Hepatocyte (in vitro differentiated cells): ENCODE measurements around the gene CHCHD6. TPM values are rescaled to one million over a fixed set of nuclear protein-coding genes. Genes with fewer than 3 reads are reported as not detected.

ENCODE experiments used
- DNase-seq: peaks from one replicate; pipeline ENCODE4 v3.0.0-alpha.2; 2016; ENCODE audit warnings: low spot score
- H2AFZ ChIP-seq: fragments of 200-600 bp; sonication (generic); 2 replicates; pipeline ENCODE4 v1.6.0; 2016; ENCODE audit warnings: antibody characterized with exemption, mild to moderate bottlenecking
- H3K27ac ChIP-seq: fragments of 200-600 bp; sonication (generic); 2 replicates; pipeline ENCODE4 v1.5.1; 2016; ENCODE audit warnings: mild to moderate bottlenecking
- H3K27me3 ChIP-seq: fragments of 200-600 bp; sonication (generic); 2 replicates; pipeline ENCODE4 v1.6.1; 2016
- H3K36me3 ChIP-seq: fragments of 200-600 bp; sonication (generic); replicated peaks from 2 replicates; pipeline ENCODE4 v1.5.1; 2016; ENCODE audit warnings: low read depth; ENCODE audit not compliant: insufficient read depth
- H3K4me1 ChIP-seq: fragments of 200-600 bp; sonication (generic); 2 replicates; pipeline ENCODE4 v1.5.1; 2016; ENCODE audit warnings: mild to moderate bottlenecking, moderate library complexity; ENCODE audit not compliant: insufficient read depth
- H3K4me2 ChIP-seq: fragments of 200-600 bp; sonication (generic); 2 replicates; pipeline ENCODE4 v1.6.0; 2016
- H3K4me3 ChIP-seq: fragments of 200-600 bp; sonication (generic); 2 replicates; pipeline ENCODE4 v1.5.1; 2016; ENCODE audit warnings: mild to moderate bottlenecking
- H3K79me2 ChIP-seq: fragments of 200-600 bp; sonication (generic); 2 replicates; pipeline ENCODE4 v1.6.0; 2017; ENCODE audit warnings: mild to moderate bottlenecking
- H3K9me2 ChIP-seq: fragments of 200-600 bp; sonication (generic); replicated peaks from 2 replicates; pipeline ENCODE4 v1.6.0; 2017; ENCODE audit warnings: mild to moderate bottlenecking; ENCODE audit not compliant: insufficient read depth
- H3K9me3 ChIP-seq: fragments of 200-600 bp; sonication (generic); 2 replicates; pipeline ENCODE4 v1.5.1; 2016; ENCODE audit warnings: low read depth, mild to moderate bottlenecking
- H4K20me1 ChIP-seq: fragments of 200-600 bp; sonication (generic); 2 replicates; pipeline ENCODE4 v1.6.0; 2016; ENCODE audit warnings: mild to moderate bottlenecking; ENCODE audit not compliant: insufficient read depth, poor library complexity, severe bottlenecking
- CTCF ChIP-seq: fragments of 200-600 bp; sonication (generic); IDR thresholded peaks from 2 replicates; pipeline ENCODE4 v1.5.1; 2016; ENCODE audit warnings: antibody characterized with exemption, mild to moderate bottlenecking; ENCODE audit not compliant: poor library complexity
- EZH2 ChIP-seq: fragments of 200-600 bp; sonication (generic); IDR thresholded peaks from 2 replicates; pipeline ENCODE4 v1.6.1; 2016; ENCODE audit warnings: antibody characterized with exemption, mild to moderate bottlenecking, borderline replicate concordance
- EZH2phosphoT487 ChIP-seq: fragments of 200-600 bp; sonication (generic); IDR thresholded peaks from one replicate; pipeline ENCODE4 v1.6.1; 2018; ENCODE audit warnings: antibody characterized with exemption, mild to moderate bottlenecking, low read depth, moderate library complexity; ENCODE audit not compliant: unreplicated experiment, severe bottlenecking
- WGBS: methylation state at CpG from one replicate; pipeline ENCODE4 v1.1.6; 2016; ENCODE audit warnings: low lambda C conversion rate; ENCODE audit errors: missing lambda C conversion rate; 5-methylcytosine and 5-hydroxymethylcytosine counted together
- polyA plus RNA-seq: library from polyadenylated mRNA; unstranded; fragments of >200 nt; fragmentation: Nextera tagmentation; extraction: Ambion mirVana; gene quantifications from 2 replicates; pipeline ENCODE4 v1.2.1, GENCODE V29; 2016
- total RNA-seq: library from RNA; depleted of rRNA; stranded (reverse); fragments of >200 nt; gene quantifications from 2 replicates; pipeline ENCODE4 v1.2.3, GENCODE V29; 2014

Gene CHCHD6
- total and polyA plus RNA-seq, 2 experiments from 2014 or later = 13.8 to 19.7 TPM

DNA sequence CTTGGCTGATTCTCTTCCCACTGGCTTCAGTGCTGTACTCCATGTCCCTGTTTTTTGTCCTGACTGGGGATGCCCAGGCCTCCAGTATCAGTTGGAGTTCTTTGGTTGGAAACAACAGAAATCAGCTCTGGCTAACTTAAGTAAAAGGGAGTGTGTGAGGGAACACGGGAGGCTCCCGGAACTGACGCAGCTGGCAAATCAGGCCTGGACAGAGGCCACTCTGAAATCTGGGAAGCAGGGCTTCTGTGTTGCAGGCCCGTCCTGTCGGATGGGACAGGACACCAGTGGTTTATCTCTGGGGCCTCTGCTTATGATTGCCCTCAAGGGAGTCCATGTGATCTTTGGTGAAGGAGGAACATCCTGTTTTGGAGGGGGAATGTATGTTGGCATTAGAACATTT, 124.3 kb downstream of the CHCHD6 start:
- WGBS = 95% methylated on average over 5 of the region's 5 CpGs
- no peak overlapping the region for H3K27ac ChIP-seq
- H3K79me2 ChIP-seq = no peaks in the 10 kb centered on the region
- no peak overlapping the region for H3K4me2 ChIP-seq
- no peaks in the 10 kb centered on the region for H3K9me2 ChIP-seq
- H2AFZ ChIP-seq = no peak overlapping the region
- H3K9me3 ChIP-seq = no peaks in the 10 kb centered on the region
- no peaks in the 10 kb centered on the region for H3K4me1 ChIP-seq
- no peaks in the 10 kb centered on the region for H3K36me3 ChIP-seq
- TF ChIP-seq EZH2phosphoT487 (no peak), CTCF (no peak), EZH2 (no peak)
- no peaks in the 10 kb centered on the region for H3K27me3 ChIP-seq
- H3K4me3 ChIP-seq = no peak overlapping the region
- H4K20me1 ChIP-seq = no peaks in the 10 kb centered on the region
- no peak for DNase-seq

- Histone ChIP-seq H3K27me3 (no peaks in the 10 kb centered on the region), H3K9me3 (no peaks in the 10 kb centered on the region), H2AFZ (no peak overlapping the region), H3K79me2 (no peaks in the 10 kb centered on the region), H3K36me3 (no peaks in the 10 kb centered on the region), H3K27ac (no peak overlapping the region), H3K4me3 (no peak overlapping the region), H3K4me2 (no peak overlapping the region), H3K9me2 (no peaks in the 10 kb centered on the region), H4K20me1 (no peaks in the 10 kb centered on the region), H3K4me1 (no peaks in the 10 kb centered on the region)
- no peak for TF ChIP-seq CTCF
- no peak for TF ChIP-seq EZH2phosphoT487
- no peak for TF ChIP-seq EZH2
- no peak for DNase-seq
- WGBS = 91% methylated on average over 5 of the region's 5 CpGs
Measured at GRCh38 chr3:126832933-126833332, 128.9 kb downstream of the CHCHD6 start.

GRCh38 chr3:126834596-126835471, 130.8 kb downstream of the CHCHD6 start:
- Histone ChIP-seq H3K27ac (no peak overlapping the region), H3K9me3 (no peaks in the 10 kb centered on the region), H2AFZ (no peak overlapping the region), H3K4me2 (no peak overlapping the region), H3K9me2 (no peaks in the 10 kb centered on the region), H3K27me3 (no peaks in the 10 kb centered on the region), H3K36me3 (no peaks in the 10 kb centered on the region), H4K20me1 (no peaks in the 10 kb centered on the region), H3K79me2 (no peaks in the 10 kb centered on the region), H3K4me3 (no peak overlapping the region), H3K4me1 (no peaks in the 10 kb centered on the region)
- 85% methylated on average over 13 of the region's 13 CpGs for WGBS
- DNase-seq = no peak
- no peak for TF ChIP-seq CTCF
